DOHH2 (cell line): Measurements from ENCODE around the gene PCP2.

ENCODE experiments used
- H3F3A ChIP-seq: fragments of 200-600 bp; sonication (generic), shearing (Covaris generic); 2 replicates; pipeline ENCODE4 v1.6.0; 2016; ENCODE audit warnings: antibody characterized with exemption, mild to moderate bottlenecking; ENCODE audit not compliant: control insufficient read depth, insufficient read depth
- H3K27ac ChIP-seq: fragments of 200-600 bp; sonication (generic); 2 replicates; pipeline ENCODE4 v1.5.1; 2014; ENCODE audit warnings: low read depth, mild to moderate bottlenecking, low read length, moderate library complexity
- H3K27me3 ChIP-seq: fragments of 200-600 bp; sonication (generic); 2 replicates; pipeline ENCODE4 v1.6.1; 2014; ENCODE audit warnings: mild to moderate bottlenecking, low read length, mixed read lengths; ENCODE audit not compliant: control insufficient read depth
- H3K36me3 ChIP-seq: fragments of 200-600 bp; sonication (generic); 2 replicates; pipeline ENCODE4 v1.6.1; 2014; ENCODE audit warnings: mild to moderate bottlenecking, low read length, moderate library complexity, mixed read lengths; ENCODE audit not compliant: control insufficient read depth
- H3K4me1 ChIP-seq: fragments of 200-600 bp; sonication (generic); 2 replicates; pipeline ENCODE4 v1.6.1; 2014; ENCODE audit warnings: mild to moderate bottlenecking, low read length, mixed read lengths; ENCODE audit not compliant: control insufficient read depth
- H3K4me2 ChIP-seq: fragments of 200-600 bp; sonication (generic); 2 replicates; pipeline ENCODE4 v1.6.0; 2014; ENCODE audit warnings: mild to moderate bottlenecking, low read length, moderate library complexity
- H3K4me3 ChIP-seq: fragments of 200-600 bp; sonication (generic); 2 replicates; pipeline ENCODE4 v1.5.1; 2014; ENCODE audit warnings: mild to moderate bottlenecking, low read length, mixed read lengths
- H3K79me2 ChIP-seq: fragments of 200-600 bp; sonication (generic); 2 replicates; pipeline ENCODE4 v1.6.1; 2014; ENCODE audit warnings: mild to moderate bottlenecking, low read length, mixed read lengths; ENCODE audit not compliant: control insufficient read depth
- H3K9me2 ChIP-seq: fragments of 200-600 bp; sonication (generic); replicated peaks from 2 replicates; pipeline ENCODE4 v1.6.1; 2014; ENCODE audit warnings: mild to moderate bottlenecking, low read length, mixed read lengths; ENCODE audit not compliant: control insufficient read depth
- H3K9me3 ChIP-seq: fragments of 200-600 bp; sonication (generic); 2 replicates; pipeline ENCODE4 v1.6.1; 2014; ENCODE audit warnings: antibody characterized with exemption, low read length, mixed read lengths; ENCODE audit not compliant: control insufficient read depth, insufficient read depth
- H4K20me1 ChIP-seq: fragments of 200-600 bp; sonication (generic); 2 replicates; pipeline ENCODE4 v1.6.0; 2014; ENCODE audit warnings: low read depth, mild to moderate bottlenecking, antibody characterized with exemption, low read length, moderate library complexity; ENCODE audit not compliant: control insufficient read depth, insufficient read depth
- CTCF ChIP-seq: fragments of 200-600 bp; sonication (generic); IDR thresholded peaks from one replicate; pipeline ENCODE4 v1.5.1; 2014; ENCODE audit warnings: antibody characterized with exemption, mild to moderate bottlenecking, low read depth, low read length; ENCODE audit not compliant: poor library complexity, severe bottlenecking
- EZH2phosphoT487 ChIP-seq: fragments of 200-600 bp; sonication (generic); IDR thresholded peaks from 2 replicates; pipeline ENCODE4 v1.6.1; 2017; ENCODE audit warnings: borderline replicate concordance, mild to moderate bottlenecking, antibody characterized with exemption, low read length, moderate library complexity, mixed read lengths

The PCP2 gene

DNA sequence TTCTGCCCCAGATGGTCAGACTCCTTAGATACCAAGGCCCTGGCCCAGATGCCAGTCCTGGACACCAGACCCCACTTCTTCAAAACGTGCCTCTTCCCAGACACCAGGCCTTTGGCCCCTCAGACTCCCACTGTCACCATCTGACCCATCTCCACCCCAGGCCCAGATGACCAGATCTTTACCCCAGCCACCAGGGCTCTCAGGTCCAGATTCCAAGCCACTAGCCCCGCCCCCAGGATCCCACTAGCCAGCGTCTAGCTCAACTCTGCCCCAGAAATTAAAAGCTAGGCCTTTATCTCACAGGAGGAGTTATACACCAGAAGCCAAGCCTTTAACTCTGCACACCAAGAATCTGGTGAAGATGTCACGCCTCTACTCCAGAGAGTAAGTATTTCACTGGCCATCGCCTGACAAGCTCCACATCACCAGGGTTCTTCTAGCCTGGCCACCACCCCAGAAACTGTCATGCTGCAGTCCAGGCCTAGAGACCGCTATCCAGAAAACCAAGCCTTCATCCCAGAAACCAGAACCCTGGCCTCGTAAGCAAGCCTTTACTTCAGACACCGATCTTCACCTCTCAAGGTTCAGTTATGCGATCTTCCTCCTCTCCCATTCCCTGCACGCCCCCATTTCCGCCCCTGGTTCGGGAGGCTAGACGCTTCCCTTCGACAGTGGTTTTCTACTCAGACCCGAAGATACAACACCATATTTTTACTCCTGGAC is 4.8 kb downstream of the PCP2 start:
- peaks cover 60% of the 10 kb centered on the region for H3K79me2 ChIP-seq
- H3F3A ChIP-seq: no peaks in the 10 kb centered on the region
- H3K4me1 ChIP-seq: peaks cover 21% of the 10 kb centered on the region
- H3K9me2 ChIP-seq: no peaks in the 10 kb centered on the region
- peaks cover 28% of the 10 kb centered on the region for H3K36me3 ChIP-seq
- peak overlapping the region; percentile 90 for H3K4me2 ChIP-seq
- no peaks in the 10 kb centered on the region for H3K9me3 ChIP-seq
- TF ChIP-seq CTCF: no peak
- TF ChIP-seq EZH2phosphoT487: no peak
- H4K20me1 ChIP-seq: no peaks in the 10 kb centered on the region
- H3K4me3 ChIP-seq: peak overlapping the region; percentile 91
- no peak overlapping the region for H3K27ac ChIP-seq
- no peaks in the 10 kb centered on the region for H3K27me3 ChIP-seq

- Histone ChIP-seq H3K79me2 (peaks cover 60% of the 10 kb centered on the region), H3K36me3 (peaks cover 39% of the 10 kb centered on the region), H3K27me3 (no peaks in the 10 kb centered on the region), H3K4me2 (no peak overlapping the region), H4K20me1 (no peaks in the 10 kb centered on the region), H3K27ac (no peak overlapping the region), H3K9me2 (no peaks in the 10 kb centered on the region), H3K4me1 (peaks cover 21% of the 10 kb centered on the region), H3K9me3 (no peaks in the 10 kb centered on the region), H3F3A (no peaks in the 10 kb centered on the region), H3K4me3 (no peak overlapping the region)
- TF ChIP-seq EZH2phosphoT487 (no peak), CTCF (no peak)
These were observed 6.4 kb downstream of the PCP2 start for GRCh38 chr19:7627166-7627565.

DNA sequence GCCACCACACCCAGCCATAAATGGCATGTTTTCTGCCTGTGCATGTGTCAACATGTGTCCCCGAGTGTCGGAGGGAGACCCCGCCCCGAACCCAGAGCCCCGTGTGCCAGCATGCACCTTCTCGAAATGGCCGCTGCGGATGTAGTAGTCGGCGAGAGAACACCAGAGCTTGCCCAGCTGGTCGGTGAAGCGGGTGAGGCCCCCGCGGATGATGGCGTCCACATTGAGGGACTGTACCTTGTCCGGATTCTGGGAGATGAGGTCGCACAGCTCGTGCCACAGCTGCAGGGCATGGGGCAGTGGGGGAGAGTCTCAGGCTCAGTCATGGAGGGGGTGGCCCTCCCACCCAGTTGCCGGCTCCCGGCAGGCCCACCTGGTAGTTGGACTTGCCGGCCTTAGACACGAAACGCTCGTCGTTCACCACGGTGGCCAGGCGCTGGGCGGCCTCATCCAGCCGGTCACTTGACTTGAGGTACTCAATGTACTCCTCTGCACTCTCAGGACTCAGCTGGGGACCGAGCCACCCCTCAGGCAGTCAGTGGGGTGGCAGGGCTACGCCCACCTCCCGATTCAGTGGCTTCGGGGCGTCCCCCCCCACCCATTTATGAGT is 7.7 kb downstream of the PCP2 start:
- peaks cover 48% of the 10 kb centered on the region for H3K36me3 ChIP-seq
- peaks cover 18% of the 10 kb centered on the region for H3K4me1 ChIP-seq
- no peak for TF ChIP-seq EZH2phosphoT487
- no peak for TF ChIP-seq CTCF
- H4K20me1 ChIP-seq: no peaks in the 10 kb centered on the region
- H3F3A ChIP-seq: no peaks in the 10 kb centered on the region
- H3K27me3 ChIP-seq: no peaks in the 10 kb centered on the region
- H3K9me3 ChIP-seq: no peaks in the 10 kb centered on the region
- H3K4me3 ChIP-seq: no peak overlapping the region
- H3K79me2 ChIP-seq: peaks cover 48% of the 10 kb centered on the region
- H3K9me2 ChIP-seq: no peaks in the 10 kb centered on the region
- H3K4me2 ChIP-seq: no peak overlapping the region
- no peak overlapping the region for H3K27ac ChIP-seq
